Neural cell (in vitro differentiated cells): ENCODE results near the gene ALOX12B. TPM values are rescaled to one million over a fixed set of nuclear protein-coding genes. Genes with fewer than 3 reads are reported as not detected.

Source experiments
- H2AFZ ChIP-seq: fragments of 200-600, 300-800 bp; sonication (generic), shearing (Covaris generic); 2 replicates; pipeline ENCODE4 v1.6.0; 2014; ENCODE audit warnings: low read depth, mild to moderate bottlenecking, antibody characterized with exemption, low read length, moderate library complexity
- H3F3A ChIP-seq: fragments of 200-600 bp; shearing (Covaris generic); 2 replicates; pipeline ENCODE4 v1.6.1; 2016; ENCODE audit warnings: mild to moderate bottlenecking, moderate library complexity, mixed read lengths, antibody characterized with exemption, low read length; ENCODE audit not compliant: insufficient read depth, poor library complexity, severe bottlenecking
- H3K27ac ChIP-seq: fragments of 200-600, 300-800 bp; sonication (generic), shearing (Covaris generic); 2 replicates; pipeline ENCODE4 v1.5.1; 2014; ENCODE audit warnings: mild to moderate bottlenecking, low read length, moderate library complexity
- H3K27me3 ChIP-seq: fragments of 300-800, 200-600 bp; sonication (generic), shearing (Covaris generic); 2 replicates; pipeline ENCODE4 v1.6.0; 2014; ENCODE audit warnings: mild to moderate bottlenecking, low read depth, low read length, moderate library complexity; ENCODE audit not compliant: insufficient read depth
- H3K36me3 ChIP-seq: fragments of 300-800, 200-600 bp; sonication (generic), shearing (Covaris generic); 2 replicates; pipeline ENCODE4 v1.5.1; 2014; ENCODE audit warnings: mild to moderate bottlenecking, antibody characterized with exemption, low read length, moderate library complexity; ENCODE audit not compliant: insufficient read depth
- H3K4me2 ChIP-seq: fragments of 300-800, 200-600 bp; sonication (generic), shearing (Covaris generic); 2 replicates; pipeline ENCODE4 v1.6.0; 2014; ENCODE audit warnings: mild to moderate bottlenecking, low read length
- H3K4me3 ChIP-seq: fragments of 300-800, 200-600 bp; sonication (generic), shearing (Covaris generic); 2 replicates; pipeline ENCODE4 v1.5.1; 2014; ENCODE audit warnings: mild to moderate bottlenecking, low read length, moderate library complexity
- H3K79me2 ChIP-seq: fragments of 200-600 bp; shearing (Covaris generic); replicated peaks from 2 replicates; pipeline ENCODE4 v1.6.0; 2014; ENCODE audit warnings: mild to moderate bottlenecking, low read length, moderate library complexity; ENCODE audit not compliant: insufficient read depth
- H3K9ac ChIP-seq: fragments of 300-800, 200-600 bp; sonication (generic), shearing (Covaris generic); 2 replicates; pipeline ENCODE4 v1.6.1; 2016; ENCODE audit warnings: mild to moderate bottlenecking, low read length, mixed read lengths
- H3K9me2 ChIP-seq: fragments of 200-600 bp; shearing (Covaris generic); 2 replicates; pipeline ENCODE4 v1.6.1; 2016; ENCODE audit warnings: mild to moderate bottlenecking, low read length, mixed read lengths; ENCODE audit not compliant: insufficient read depth
- H3K9me3 ChIP-seq: fragments of 200-600, 300-800 bp; sonication (generic), shearing (Covaris generic); 2 replicates; pipeline ENCODE4 v1.6.1; 2016; ENCODE audit warnings: mild to moderate bottlenecking, mixed run types, low read length, moderate library complexity, mixed read lengths
- H4K20me1 ChIP-seq: fragments of 200-600 bp; shearing (Covaris generic); 2 replicates; pipeline ENCODE4 v1.6.1; 2016; ENCODE audit warnings: mild to moderate bottlenecking, mixed run types; ENCODE audit not compliant: insufficient read depth
- CTCF ChIP-seq: fragments of 450-650 bp; IDR thresholded peaks from 2 replicates; pipeline ENCODE4 v1.5.1; 2014; ENCODE audit warnings: antibody characterized with exemption, mild to moderate bottlenecking, moderate library complexity; ENCODE audit not compliant: poor library complexity, severe bottlenecking
- EP300 ChIP-seq: fragments of 450-650 bp; conservative IDR thresholded peaks from 2 replicates; pipeline ENCODE4 v1.6.1; 2014; ENCODE audit warnings: antibody characterized with exemption, mild to moderate bottlenecking, moderate library complexity; ENCODE audit not compliant: poor library complexity, severe bottlenecking
- EZH2 ChIP-seq: fragments of 200-600, 300-800 bp; shearing (Covaris generic), sonication (generic); IDR thresholded peaks from 2 replicates; pipeline ENCODE4 v1.6.1; 2014; ENCODE audit warnings: antibody characterized with exemption, low read length, borderline replicate concordance, mild to moderate bottlenecking; ENCODE audit not compliant: insufficient read depth, poor library complexity, severe bottlenecking
- MXI1 ChIP-seq: fragments of 450-650 bp; conservative IDR thresholded peaks from 2 replicates; pipeline ENCODE4 v1.6.1; 2014; ENCODE audit warnings: antibody characterized with exemption, mild to moderate bottlenecking; ENCODE audit not compliant: poor library complexity, severe bottlenecking
- POLR2AphosphoS5 ChIP-seq: IDR thresholded peaks from 2 replicates; pipeline ENCODE4 v1.6.1; 2012
- RAD21 ChIP-seq: fragments of 450-650 bp; conservative IDR thresholded peaks from 2 replicates; pipeline ENCODE4 v1.6.1; 2014; ENCODE audit warnings: antibody characterized with exemption, mild to moderate bottlenecking, moderate library complexity
- REST ChIP-seq: IDR thresholded peaks from 2 replicates; pipeline ENCODE4 v1.6.1; 2012; ENCODE audit warnings: borderline replicate concordance
- SMC3 ChIP-seq: fragments of 450-650 bp; conservative IDR thresholded peaks from 2 replicates; pipeline ENCODE4 v1.6.1; 2014; ENCODE audit warnings: antibody characterized with exemption, mild to moderate bottlenecking, moderate library complexity; ENCODE audit not compliant: poor library complexity
- TAF1 ChIP-seq: IDR thresholded peaks from 2 replicates; pipeline ENCODE4 v1.6.1; 2012; ENCODE audit warnings: low read depth
- polyA minus RNA-seq: library from RNA; depleted of rRNA, polyadenylated mRNA; stranded (reverse); fragments of >200 nt; gene quantifications from 2 replicates; pipeline ENCODE4 v1.2.3, GENCODE V29; 2014
- polyA plus RNA-seq: library from polyadenylated mRNA; depleted of rRNA; stranded (reverse); fragments of >200 nt; gene quantifications from 2 replicates; pipeline ENCODE4 v1.2.3, GENCODE V29; 2014

The ALOX12B gene
- 0.31 and 0.34 TPM in 2 replicates for polyA plus RNA-seq
- polyA minus RNA-seq: 0.73 TPM in 1 of 2 replicates, not detected in the other

GRCh38 chr17:8087075-8087951 lies at the start of gene ALOX12B:
ALOX12B (minus strand) TSS chr17:8087716; CDS start chr17:8087442, 274 bp downstream.
- H3K27me3 ChIP-seq: no peaks in the 10 kb centered on the region
- TF ChIP-seq REST (no peak), EZH2 (no peak)
- H3K9me3 ChIP-seq: no peaks in the 10 kb centered on the region
- H3K27ac ChIP-seq: no peak within 1 kb of the TSS
- no peaks in the 10 kb centered on the region for H3K36me3 ChIP-seq
- H3K4me3 ChIP-seq: no peak within 1 kb of the TSS
- no peak within 1 kb of the TSS for H3K4me2 ChIP-seq
- H3K9me2 ChIP-seq: no peaks in the 10 kb centered on the region
- H4K20me1 ChIP-seq: no peaks in the 10 kb centered on the region
- H3K9ac ChIP-seq: no peak within 1 kb of the TSS
- H3F3A ChIP-seq: no peaks in the 10 kb centered on the region
- H3K79me2 ChIP-seq: no peaks in the 10 kb centered on the region
- H2AFZ ChIP-seq: no peak within 1 kb of the TSS

- H3K9me3 ChIP-seq: no peaks in the 10 kb centered on the region
- no peak overlapping the region for H3K4me2 ChIP-seq
- no peak overlapping the region for H3K27ac ChIP-seq
- no peak overlapping the region for H2AFZ ChIP-seq
- H3K9ac ChIP-seq: no peak overlapping the region
- no peaks in the 10 kb centered on the region for H4K20me1 ChIP-seq
- no peak for TF ChIP-seq MXI1
- no peak for TF ChIP-seq POLR2AphosphoS5
- no peaks in the 10 kb centered on the region for H3K79me2 ChIP-seq
- no peak overlapping the region for H3K4me3 ChIP-seq
- no peaks in the 10 kb centered on the region for H3K36me3 ChIP-seq
- peaks cover 8% of the 10 kb centered on the region for H3F3A ChIP-seq
- peaks cover 4% of the 10 kb centered on the region for H3K27me3 ChIP-seq
- H3K9me2 ChIP-seq: no peaks in the 10 kb centered on the region
Observed at GRCh38 chr17:8133941-8134340, 46.4 kb upstream of the ALOX12B start.

GRCh38 chr17:8133399-8133798 lies 45.9 kb upstream of the ALOX12B start:
- H3K9ac ChIP-seq: no peak overlapping the region
- no peak overlapping the region for H2AFZ ChIP-seq
- H3F3A ChIP-seq: peaks cover 8% of the 10 kb centered on the region
- no peaks in the 10 kb centered on the region for H3K9me2 ChIP-seq
- H4K20me1 ChIP-seq: no peaks in the 10 kb centered on the region
- peaks cover 4% of the 10 kb centered on the region for H3K27me3 ChIP-seq
- no peak overlapping the region for H3K4me3 ChIP-seq
- no peaks in the 10 kb centered on the region for H3K36me3 ChIP-seq
- TF ChIP-seq EZH2: no peak
- no peak for TF ChIP-seq REST
- TF ChIP-seq EP300: no peak
- TF ChIP-seq SMC3: no peak
- TF ChIP-seq CTCF: no peak
- no peak for TF ChIP-seq POLR2AphosphoS5
- TF ChIP-seq TAF1: no peak
- no peak for TF ChIP-seq MXI1
- no peak for TF ChIP-seq RAD21
- no peaks in the 10 kb centered on the region for H3K79me2 ChIP-seq
- H3K9me3 ChIP-seq: no peaks in the 10 kb centered on the region
- no peak overlapping the region for H3K4me2 ChIP-seq
- H3K27ac ChIP-seq: no peak overlapping the region
